HG03378 (cell line): Measurements from ENCODE around the gene PRSS56.

Experiments used
- ATAC-seq: cut with Tn5 transposase; IDR thresholded peaks from one replicate; pipeline ENCODE4 v1.9.1; 2021; ENCODE audit warnings: mild to moderate bottlenecking, moderate library complexity; ENCODE audit not compliant: unreplicated experiment

Gene PRSS56

GRCh38 chr2:232540441-232541041 lies 20.4 kb downstream of the PRSS56 start:
- ATAC-seq, result no peak

- no peak for ATAC-seq
Measured at GRCh38 chr2:232541195-232541960, 21.2 kb downstream of the PRSS56 start.

GRCh38 chr2:232541961-232542714 lies 21.9 kb downstream of the PRSS56 start:
- ATAC-seq, result no peak

GRCh38 chr2:232542715-232543467 lies 22.7 kb downstream of the PRSS56 start:
- no peak for ATAC-seq

GRCh38 chr2:232543491-232543890 lies 23.3 kb downstream of the PRSS56 start:
- no peak for ATAC-seq

GRCh38 chr2:232543928-232544631 lies 23.9 kb downstream of the PRSS56 start:
- ATAC-seq, result no peak

GRCh38 chr2:232544674-232545073 lies 24.5 kb downstream of the PRSS56 start:
- no peak for ATAC-seq

GRCh38 chr2:232545511-232546375 lies 25.6 kb downstream of the PRSS56 start:
- no peak for ATAC-seq

GRCh38 chr2:232547991-232548390 lies 27.8 kb downstream of the PRSS56 start:
- ATAC-seq, result no peak

GRCh38 chr2:232549655-232550353 lies 29.6 kb downstream of the PRSS56 start:
- no peak for ATAC-seq

- peak; percentile 85 for ATAC-seq
Measured at GRCh38 chr2:232550354-232551249, 30.4 kb downstream of the PRSS56 start, which contains the start of the genes EIF4E2 and TIGD1. TSS of gene EIF4E2 (plus strand) at chr2:232550689. CDS start at chr2:232550725, 36 bp downstream. TSS of gene TIGD1 (minus strand) at chr2:232550557. CDS start at chr2:232549882, 675 bp downstream.

- no peak for ATAC-seq
Measured at GRCh38 chr2:232551250-232551638, 31.1 kb downstream of the PRSS56 start.

GRCh38 chr2:232551776-232552175 lies 31.6 kb downstream of the PRSS56 start:
- no peak for ATAC-seq

- ATAC-seq, result no peak
Measured at GRCh38 chr2:232556426-232556825, 36.2 kb downstream of the PRSS56 start.

GRCh38 chr2:232562515-232563151 lies 42.4 kb downstream of the PRSS56 start:
- ATAC-seq, result no peak

- no peak for ATAC-seq
Measured at GRCh38 chr2:232563580-232563979, 43.4 kb downstream of the PRSS56 start.

- no peak for ATAC-seq
Measured at GRCh38 chr2:232567721-232568120, 47.5 kb downstream of the PRSS56 start.
